Activated naive CD8-positive, alpha-beta T cell treated with anti-CD3 and anti-CD28 coated beads, Interleukin-2, amount 50 U/mL, for 16 hours (primary cell): ENCODE data around the gene ESRRG.
"Not testable (repeated sequence)": the region's sequence is repeated elsewhere in the genome, so short reads cannot be mapped to it uniquely, and the experiment has no call there.

Experiments
- DNase-seq: peaks from one replicate; pipeline ENCODE4 v3.0.0-alpha.2; 2020; ENCODE audit warnings: low read depth, low spot score

The ESRRG gene

GRCh38 chr1:216566641-216567205, 156.5 kb downstream of the ESRRG start:
- no peak for DNase-seq

GRCh38 chr1:216563087-216563486, 160.1 kb downstream of the ESRRG start:
- DNase-seq = no peak

- no peak for DNase-seq
Observed at GRCh38 chr1:216562383-216562782, 160.8 kb downstream of the ESRRG start.

GRCh38 chr1:216560527-216560926, 162.7 kb downstream of the ESRRG start:
- DNase-seq = no peak

GRCh38 chr1:216559359-216559758, 163.9 kb downstream of the ESRRG start:
- no peak for DNase-seq

GRCh38 chr1:216555653-216556052, 167.6 kb downstream of the ESRRG start:
- DNase-seq = no peak

- DNase-seq = no peak
Observed at GRCh38 chr1:216554934-216555333, 168.3 kb downstream of the ESRRG start.

- no peak for DNase-seq
Observed at GRCh38 chr1:216553766-216554165, 169.5 kb downstream of the ESRRG start.

GRCh38 chr1:216553040-216553439, 170.2 kb downstream of the ESRRG start:
- no peak for DNase-seq

- no peak for DNase-seq
Observed at GRCh38 chr1:216549796-216550195, 173.4 kb downstream of the ESRRG start.

- DNase-seq = no peak
Observed at GRCh38 chr1:216542741-216543140, 180.5 kb downstream of the ESRRG start.

- no peak for DNase-seq
Observed at GRCh38 chr1:216542263-216542662, 181.0 kb downstream of the ESRRG start.

GRCh38 chr1:216535751-216536150, 187.5 kb downstream of the ESRRG start:
- DNase-seq = no peak

GRCh38 chr1:216535059-216535458, 188.2 kb downstream of the ESRRG start:
- DNase-seq = no peak

- DNase-seq = no peak
Observed at GRCh38 chr1:216533776-216534175, 189.5 kb downstream of the ESRRG start.

GRCh38 chr1:216532251-216532798, 190.9 kb downstream of the ESRRG start:
- no peak for DNase-seq

- DNase-seq = no peak
Observed at GRCh38 chr1:216531263-216532239, 191.7 kb downstream of the ESRRG start.

GRCh38 chr1:216529851-216530250, 193.4 kb downstream of the ESRRG start:
- DNase-seq = not testable (repeated sequence)

GRCh38 chr1:216528816-216529215, 194.4 kb downstream of the ESRRG start:
- DNase-seq = no peak

GRCh38 chr1:216523449-216524190, 199.6 kb downstream of the ESRRG start:
- DNase-seq = no peak

- no peak for DNase-seq
Observed at GRCh38 chr1:216523043-216523442, 200.2 kb downstream of the ESRRG start.

- DNase-seq = no peak
Observed at GRCh38 chr1:216521477-216521876, 201.8 kb downstream of the ESRRG start.
